Activated T-helper 1 cell treated with Interleukin-2 at 50 U/mL for 16 hours (primary cell): Measurements from ENCODE around the gene KRTCAP2.
A peak's percentile ranks its signal among the peaks of the same experiment; 100 is the strongest.
"Not testable (repeated sequence)": the region's sequence is repeated elsewhere in the genome, so short reads cannot be mapped to it uniquely, and the experiment has no call there.

Source experiments
- DNase-seq: peaks from one replicate; pipeline ENCODE4 v3.0.0-alpha.2; 2020; ENCODE audit warnings: low read depth

KRTCAP2 gene

GRCh38 chr1:155172732-155173477 is at the start of gene KRTCAP2:
KRTCAP2 (minus strand) TSS chr1:155173304; CDS start chr1:155173224, 80 bp downstream.
- peak; percentile 91 for DNase-seq

DNA sequence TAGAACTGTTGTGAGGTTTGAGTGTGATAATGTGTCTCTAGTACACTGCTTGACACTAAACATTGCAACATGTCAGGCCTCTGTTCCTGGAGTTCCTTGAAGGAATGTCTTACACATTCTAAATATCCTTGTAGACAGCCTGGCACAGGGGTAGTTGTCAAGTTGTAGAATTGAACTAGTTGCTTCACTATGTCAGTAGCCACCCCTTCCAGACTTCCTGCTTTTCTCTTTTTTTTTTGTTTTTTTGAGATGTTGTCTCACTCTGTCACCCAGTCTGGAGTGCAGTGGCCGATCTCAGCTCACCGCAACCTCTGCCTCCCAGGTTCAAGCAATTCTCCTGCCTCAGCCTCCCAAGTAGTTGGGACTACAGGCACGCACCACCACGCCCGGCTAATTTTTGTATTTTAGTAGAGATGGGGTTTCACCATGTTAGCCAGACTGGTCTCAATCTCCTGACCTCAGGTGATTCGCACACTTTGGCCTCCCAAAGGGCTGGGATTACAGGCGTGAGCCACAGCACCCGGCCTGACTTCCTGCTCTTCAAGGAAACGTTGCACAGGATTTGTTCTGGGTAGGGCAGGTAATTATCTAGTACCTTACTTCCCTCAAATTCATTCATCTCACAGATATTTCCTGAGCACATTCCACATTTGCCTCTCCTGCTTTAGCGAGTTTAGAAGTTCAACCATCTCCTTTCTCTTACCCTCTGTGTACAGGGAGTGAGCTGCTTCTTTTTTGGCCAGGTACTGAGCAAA is 47.3 kb upstream of the KRTCAP2 start:
- DNase-seq: not testable (repeated sequence)

DNA sequence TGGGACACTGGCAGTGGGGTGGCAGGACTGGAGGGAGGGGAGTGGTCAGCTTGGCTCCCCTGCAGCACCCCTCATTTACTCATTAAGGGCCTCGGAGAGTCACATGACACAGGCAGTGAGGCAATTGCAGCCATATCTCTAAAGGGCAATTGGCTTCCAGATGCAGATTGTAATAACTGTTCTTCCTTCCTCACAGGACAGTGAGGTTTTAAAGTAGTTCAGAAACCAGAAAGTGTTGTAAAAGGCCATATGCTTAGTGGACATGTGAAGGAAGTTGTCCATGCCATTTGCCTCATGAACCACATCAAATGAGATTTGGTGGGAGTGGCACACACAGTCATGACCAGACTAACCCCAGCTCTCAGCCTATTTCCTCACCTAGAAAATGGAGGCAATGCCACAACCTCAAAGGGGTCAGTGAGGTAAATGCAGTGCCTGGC is 46.5 kb upstream of the KRTCAP2 start:
- no peak for DNase-seq

DNA sequence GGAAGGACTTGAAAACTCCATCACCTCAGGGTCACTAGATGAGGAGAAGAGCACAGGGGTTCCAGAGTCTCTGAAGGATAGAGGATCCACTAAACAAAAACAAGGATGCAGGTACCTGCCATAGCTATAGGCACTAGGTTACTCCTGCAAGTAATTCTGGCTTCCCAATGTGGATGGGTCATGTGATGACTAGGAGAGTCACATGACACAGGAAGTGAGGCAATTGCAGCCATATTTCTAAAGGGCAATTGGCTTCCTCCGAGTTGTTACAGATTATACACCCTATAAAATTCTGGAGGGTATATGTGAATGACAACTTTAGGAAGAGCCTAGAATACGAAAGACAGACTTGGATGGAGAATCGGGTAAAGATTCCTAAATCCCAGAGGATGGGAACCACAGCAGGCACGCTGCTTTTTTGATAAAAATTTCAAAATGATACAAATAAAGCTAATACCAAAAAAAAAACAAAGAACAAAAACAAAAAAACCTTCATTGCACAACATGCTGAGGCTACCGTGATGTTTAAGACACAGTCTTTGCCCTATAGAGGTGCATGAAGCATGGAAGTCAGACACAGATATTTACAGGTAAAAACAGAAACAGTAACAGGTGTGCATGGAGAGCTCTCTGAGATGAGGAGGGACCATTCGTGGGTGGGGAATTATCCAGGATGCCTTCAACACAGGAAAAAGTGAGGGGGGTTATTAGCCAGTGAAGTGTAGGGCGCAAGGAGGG is 45.9 kb upstream of the KRTCAP2 start:
- no peak for DNase-seq

DNA sequence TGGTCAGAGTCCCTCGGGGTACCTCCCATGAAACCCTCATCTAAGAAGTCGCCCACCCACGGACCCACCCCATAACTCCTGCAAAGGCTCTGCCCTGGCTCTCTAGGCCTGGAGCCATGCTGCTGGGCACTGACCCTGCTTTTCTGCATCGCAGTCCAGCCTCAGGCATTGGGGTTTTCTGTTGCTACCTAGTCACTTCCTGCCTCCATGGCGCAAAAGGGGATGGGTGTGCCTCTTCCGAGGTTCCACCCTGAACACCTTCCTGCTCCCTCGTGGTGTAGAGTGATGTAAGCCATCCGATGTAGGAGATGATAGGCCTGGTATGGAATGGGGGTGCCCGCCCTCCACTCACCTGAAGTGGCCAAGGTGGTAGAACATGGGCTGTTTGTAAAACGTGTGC is 41.6 kb upstream of the KRTCAP2 start:
- not testable (repeated sequence) for DNase-seq

GRCh38 chr1:155212051-155212440 is 38.9 kb upstream of the KRTCAP2 start:
- DNase-seq: not testable (repeated sequence)

DNA sequence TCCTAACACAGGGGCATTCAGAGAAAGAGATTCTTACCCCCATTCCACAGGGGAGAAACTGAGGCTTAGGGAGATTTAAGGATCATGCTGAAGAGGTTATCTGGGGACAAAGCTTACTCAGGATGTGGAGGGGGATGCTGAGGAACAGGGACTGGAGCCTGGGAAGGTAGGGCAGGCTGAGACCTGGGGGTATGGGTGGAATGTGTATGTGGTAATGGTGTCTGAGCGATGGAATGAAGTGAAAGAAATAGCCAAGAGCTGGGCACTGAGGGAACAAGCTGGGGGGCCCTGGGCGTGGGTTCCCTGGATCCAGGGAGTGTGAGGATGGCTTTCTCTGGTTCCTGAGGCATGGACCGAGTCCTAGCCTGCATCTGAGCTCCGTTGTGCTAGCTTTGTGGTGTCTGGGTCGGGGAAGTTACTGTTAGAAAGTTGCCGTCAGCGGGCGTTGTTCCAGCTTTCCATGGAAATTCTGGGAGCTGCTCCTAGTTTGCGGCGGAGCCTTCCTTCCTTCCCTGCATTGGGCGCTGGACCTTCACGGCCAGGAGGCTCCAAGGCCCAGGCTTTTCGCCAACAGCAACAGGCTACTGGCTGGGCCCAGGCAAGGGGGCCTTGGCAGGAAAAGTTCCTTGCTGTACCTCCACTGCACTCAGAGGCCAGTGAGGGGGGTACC is 38.4 kb upstream of the KRTCAP2 start:
- DNase-seq: not testable (repeated sequence)

- no peak for DNase-seq
These were observed 37.4 kb upstream of the KRTCAP2 start for GRCh38 chr1:155210314-155211104.

DNA sequence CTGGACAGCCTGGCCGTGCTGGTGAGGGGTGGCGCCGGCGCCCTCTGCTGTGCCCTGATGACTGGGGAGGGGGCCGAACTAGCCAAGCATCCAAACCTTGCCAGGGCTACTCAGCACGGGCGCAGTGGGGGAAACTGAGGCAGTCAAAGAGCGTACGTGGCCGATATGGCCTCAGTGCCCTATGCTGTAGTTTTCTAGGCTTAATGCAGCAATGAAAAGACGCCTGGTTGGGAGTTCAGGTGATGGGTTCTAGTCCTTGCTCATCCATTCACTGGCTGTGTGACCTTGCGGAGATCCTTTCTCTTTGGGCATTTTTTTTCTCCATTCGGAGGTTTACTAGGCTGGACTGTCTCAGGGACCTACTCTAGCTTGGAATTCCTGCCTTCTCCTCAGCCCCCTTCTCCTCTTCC is 36.2 kb upstream of the KRTCAP2 start:
- no peak for DNase-seq

DNA sequence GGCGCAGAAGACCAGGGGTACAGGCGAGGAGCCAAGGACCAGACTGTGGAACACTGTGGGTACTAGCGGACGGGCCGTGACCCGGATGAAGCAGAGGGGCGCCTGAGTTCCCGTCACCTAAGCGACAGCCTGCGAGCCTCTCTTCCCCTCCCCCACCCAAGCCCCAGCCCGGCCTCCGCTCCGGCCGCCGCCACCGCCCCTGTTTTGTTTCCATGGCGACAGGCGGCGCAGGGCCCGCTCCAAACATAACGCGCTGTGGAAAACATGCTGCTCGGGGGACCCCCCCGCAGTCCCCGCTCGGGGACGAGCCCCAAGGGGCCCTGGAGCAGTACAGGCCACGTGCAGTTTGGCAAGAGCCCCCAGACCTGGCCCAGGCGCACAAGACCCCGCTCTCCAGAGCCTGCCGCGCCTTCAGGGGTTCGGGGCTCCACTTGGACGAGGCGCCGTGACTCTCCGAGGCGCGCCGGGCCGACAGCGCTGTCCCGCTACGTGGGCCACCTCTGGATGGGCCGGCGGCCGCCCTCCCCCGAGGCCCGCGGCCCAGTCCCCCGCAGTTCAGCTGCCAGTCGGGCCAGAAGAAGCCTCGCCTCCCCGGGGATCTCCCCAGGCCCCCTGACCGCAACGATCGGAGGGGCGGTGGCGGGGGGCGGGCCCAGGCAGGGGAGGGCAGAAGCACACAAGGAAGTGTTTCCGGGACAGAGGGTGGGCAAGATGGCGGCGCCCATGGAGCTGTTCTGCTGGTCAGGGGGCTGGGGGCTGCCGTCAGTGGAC is 35.6 kb upstream of the KRTCAP2 start, which contains the start of gene MTX1:
MTX1 (plus strand) TSS at position 155 of the 771 bp plus-strand sequence; CDS start at position 265, 110 bp downstream.
- DNase-seq: peak; percentile 80

- no peak for DNase-seq
These were observed 34.9 kb upstream of the KRTCAP2 start, which contains the start of gene THBS3 for GRCh38 chr1:155207806-155208540. THBS3 (minus strand) TSS chr1:155207897; CDS start chr1:155207876, 21 bp downstream.

GRCh38 chr1:155206891-155207805 is 34.0 kb upstream of the KRTCAP2 start:
- peak; percentile 81 for DNase-seq

- no peak for DNase-seq
These were observed 33.0 kb upstream of the KRTCAP2 start for GRCh38 chr1:155205969-155206593.

- DNase-seq: no peak
These were observed 31.9 kb upstream of the KRTCAP2 start for GRCh38 chr1:155205035-155205434.

GRCh38 chr1:155202731-155203515 is 29.8 kb upstream of the KRTCAP2 start:
- no peak for DNase-seq

DNA sequence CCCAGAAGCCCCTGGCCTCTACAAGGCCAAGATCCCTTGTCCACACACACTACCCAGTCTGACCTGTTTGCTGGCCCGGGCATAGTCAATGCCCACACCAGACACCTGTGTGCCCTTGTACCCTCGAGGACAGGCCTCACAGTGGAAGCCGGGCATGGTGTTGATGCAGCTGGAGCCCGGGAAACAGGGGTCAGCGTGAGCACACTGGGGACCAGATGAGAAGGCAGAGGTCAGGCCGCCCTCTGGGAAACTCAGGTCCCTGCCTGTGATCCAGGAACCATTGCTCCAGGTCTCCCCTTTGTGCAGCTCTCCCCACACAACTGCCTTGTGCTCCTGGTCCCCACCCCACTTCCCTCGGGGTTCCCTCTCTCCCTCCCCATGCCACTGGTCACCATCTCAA is 29.1 kb upstream of the KRTCAP2 start:
- DNase-seq: no peak

- DNase-seq: no peak
These were observed 27.8 kb upstream of the KRTCAP2 start for GRCh38 chr1:155200920-155201319.
